IPS-18c (cell line): ENCODE data around the gene PET100.

Experiments used
- H3K4me3 ChIP-seq: 2 replicates; pipeline ENCODE4 v1.7.0; 2013; ENCODE audit warnings: low read depth, mild to moderate bottlenecking, low read length, moderate library complexity; ENCODE audit not compliant: insufficient read depth
- H3K9me3 ChIP-seq: one replicate; pipeline ENCODE4 v1.6.1; 2013; ENCODE audit warnings: mild to moderate bottlenecking, low read length, moderate library complexity; ENCODE audit not compliant: control insufficient read depth, insufficient read depth

The PET100 gene, protein sequence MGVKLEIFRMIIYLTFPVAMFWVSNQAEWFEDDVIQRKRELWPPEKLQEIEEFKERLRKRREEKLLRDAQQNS

DNA sequence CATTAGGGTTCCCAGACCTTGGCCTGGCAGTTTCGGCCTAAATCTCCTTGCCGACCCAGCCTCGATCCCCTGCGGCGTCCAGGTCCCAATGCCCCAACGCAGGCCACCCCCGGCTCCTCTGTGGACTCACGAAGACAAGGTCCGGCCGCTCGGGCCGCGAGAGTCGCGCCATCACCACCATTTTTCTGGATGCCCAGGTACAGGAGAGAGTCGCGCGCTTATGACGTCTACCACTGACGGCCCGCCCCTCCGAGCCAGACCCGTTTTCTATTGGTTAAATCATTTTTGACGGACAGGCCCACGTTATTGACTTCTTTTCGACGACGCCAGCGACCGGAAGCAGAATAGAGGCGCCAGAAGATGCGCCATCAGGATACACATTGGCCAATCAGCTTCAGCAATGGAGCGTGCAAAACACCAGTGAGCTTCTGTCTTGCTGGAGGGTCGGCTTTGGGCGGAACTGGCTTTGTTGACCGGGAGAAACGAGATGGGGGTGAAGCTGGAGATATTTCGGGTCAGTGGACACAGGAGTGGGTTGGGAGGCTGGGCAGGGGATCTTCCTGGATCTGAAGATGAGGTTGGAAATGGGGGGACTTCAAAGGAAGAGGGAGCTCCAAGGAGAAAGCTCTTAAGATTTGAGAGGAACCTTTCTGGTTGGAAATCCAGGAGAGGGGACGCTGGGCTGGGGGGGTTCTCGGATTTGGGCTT is at the start of gene PET100, which contains the start of gene XAB2:
Gene PET100, plus strand, starts transcription at position 447 of the 708 bp plus-strand sequence. Its CDS starts 41 bp downstream, at position 488.
Gene XAB2, minus strand, starts transcription at position 199 of the 708 bp plus-strand sequence. Its CDS starts 18 bp downstream, at position 181.
- H3K9me3 ChIP-seq = no peaks in the 10 kb centered on the region
- peak within 1 kb of the TSS; percentile 96 for H3K4me3 ChIP-seq

DNA sequence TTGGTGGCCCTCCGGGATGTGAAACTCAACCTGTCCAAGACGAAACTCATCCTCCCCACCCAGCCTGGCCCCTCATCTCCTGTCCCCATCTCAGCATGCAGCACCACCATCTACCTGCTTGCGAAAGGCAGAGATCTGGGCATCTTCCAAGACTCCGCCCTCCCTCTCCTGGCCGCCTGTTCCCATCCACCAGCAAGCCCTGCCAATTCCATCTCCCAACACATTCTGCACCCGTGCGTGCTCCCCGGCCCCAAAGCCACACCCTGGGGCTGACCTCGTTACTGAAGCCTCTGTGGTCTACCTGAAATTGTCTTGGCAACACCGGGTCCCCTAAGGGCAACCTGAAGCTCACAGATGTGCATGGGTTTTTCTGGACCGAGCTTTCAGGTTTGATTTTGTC is 47.1 kb upstream of the PET100 start:
- Histone ChIP-seq H3K4me3 (no peak overlapping the region), H3K9me3 (no peaks in the 10 kb centered on the region)

DNA sequence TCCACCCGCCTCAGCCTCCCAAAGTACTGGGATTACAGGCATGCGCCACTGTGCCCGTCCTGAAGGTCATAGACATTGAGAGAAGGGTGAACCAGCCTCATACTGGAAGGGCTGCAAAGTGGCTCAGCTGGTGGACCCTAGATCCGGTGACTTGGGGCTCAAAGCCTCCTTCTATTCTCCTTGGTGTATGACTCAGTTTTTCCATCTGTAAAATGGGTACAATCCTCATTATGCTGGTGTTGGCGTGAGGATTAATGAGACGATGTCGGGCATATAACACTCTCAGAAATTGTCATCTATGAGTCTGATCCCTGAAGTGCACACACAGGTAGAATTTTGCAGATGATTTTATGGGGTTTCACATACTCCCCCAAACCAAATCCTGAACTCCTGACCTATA is 39.8 kb upstream of the PET100 start:
- no peak overlapping the region for H3K4me3 ChIP-seq
- peaks cover 4% of the 10 kb centered on the region for H3K9me3 ChIP-seq

DNA sequence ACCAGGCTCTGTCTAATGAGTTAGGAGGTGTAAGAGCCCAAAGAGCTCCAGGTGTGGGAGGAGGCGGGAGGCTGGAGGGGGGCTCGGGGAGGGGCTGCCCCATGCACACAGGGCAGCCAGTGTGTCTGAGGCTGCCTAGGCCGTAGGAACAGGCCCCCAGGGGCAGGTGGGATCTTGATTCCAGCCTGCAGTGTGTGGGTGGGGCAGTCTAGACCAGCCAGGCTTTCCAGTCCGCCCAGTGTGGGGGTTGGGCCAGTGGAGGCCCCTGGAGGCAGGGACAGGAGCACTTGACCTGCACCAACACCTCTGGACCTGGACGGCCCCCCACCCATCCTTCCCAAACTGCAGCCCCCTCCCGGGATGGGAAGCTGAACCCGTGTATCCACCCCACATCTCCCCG is 39.3 kb upstream of the PET100 start:
- no peak overlapping the region for H3K4me3 ChIP-seq
- H3K9me3 ChIP-seq = peaks cover 4% of the 10 kb centered on the region

DNA sequence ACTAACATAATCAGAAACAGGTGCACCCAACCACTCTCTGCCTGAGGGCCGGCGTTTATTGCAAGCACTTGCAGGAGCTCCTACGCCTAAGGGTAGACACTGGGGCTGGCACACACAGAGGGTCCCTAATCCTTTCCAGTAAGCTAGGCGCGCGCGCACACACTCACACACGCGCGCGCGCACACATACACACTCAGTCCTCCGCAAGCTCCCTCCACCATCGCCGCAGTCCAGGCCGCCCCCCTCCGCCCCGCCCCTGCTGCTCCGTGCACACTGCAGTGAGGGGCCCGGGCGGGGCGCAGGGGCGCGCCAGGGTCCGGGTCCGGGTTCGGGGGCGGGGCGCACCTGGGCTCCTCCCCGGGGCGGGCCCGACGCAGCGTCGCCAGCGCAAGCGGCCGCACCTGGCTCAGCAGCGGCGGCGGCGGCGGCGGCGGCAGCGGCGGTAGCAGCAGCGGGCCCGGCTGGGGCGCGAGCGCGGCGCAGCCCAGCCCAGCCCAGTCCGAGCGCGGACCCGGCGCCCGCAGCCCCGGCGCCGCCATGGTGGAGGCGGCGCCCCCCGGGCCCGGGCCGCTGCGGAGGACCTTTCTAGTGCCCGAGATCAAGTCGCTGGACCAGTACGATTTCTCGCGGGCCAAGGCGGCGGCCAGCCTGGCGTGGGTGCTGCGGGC is 34.0 kb upstream of the PET100 start, which contains the start of gene CAMSAP3:
Gene CAMSAP3, plus strand, starts transcription at position 398 of the 668 bp plus-strand sequence. Its CDS starts 140 bp downstream, at position 538.
- peak within 1 kb of the TSS; percentile 65 for H3K4me3 ChIP-seq
- H3K9me3 ChIP-seq = no peaks in the 10 kb centered on the region

DNA sequence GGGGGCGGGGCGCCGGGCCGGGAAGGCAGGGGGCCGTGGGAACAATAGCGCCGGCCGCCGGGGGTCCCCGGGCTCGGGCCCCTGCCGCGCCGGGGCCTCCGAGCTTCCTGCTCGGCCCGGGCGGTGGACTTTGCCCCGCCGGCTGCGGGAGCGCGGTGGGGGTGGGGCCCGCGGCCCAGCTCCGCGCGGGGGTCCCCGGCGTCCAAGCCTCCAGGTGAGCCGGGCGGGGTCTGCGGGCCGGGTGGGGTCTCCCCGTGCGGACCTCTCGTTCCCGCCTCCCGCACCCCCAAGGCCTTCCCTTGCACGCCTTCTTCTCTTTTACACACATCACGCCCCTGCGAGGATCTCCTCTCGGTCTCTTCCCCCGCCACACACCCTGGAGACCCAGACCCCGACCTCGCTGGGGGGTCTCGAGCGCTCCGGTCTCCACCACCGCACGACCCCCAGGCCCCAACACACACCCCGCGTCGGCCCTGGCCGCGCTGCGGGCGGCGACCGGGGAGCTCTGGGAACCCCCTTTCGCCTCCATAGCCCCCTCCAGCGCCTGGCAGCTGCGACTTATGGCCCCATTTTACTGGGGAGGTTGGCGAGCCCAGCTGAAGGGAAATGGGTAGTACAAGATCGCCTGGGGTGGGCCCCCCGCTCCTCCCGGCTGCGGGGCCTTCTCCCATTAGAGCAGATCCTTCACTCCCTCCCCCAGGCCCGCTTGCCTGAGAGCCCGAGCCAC is 33.2 kb upstream of the PET100 start:
- H3K9me3 ChIP-seq = no peaks in the 10 kb centered on the region
- H3K4me3 ChIP-seq = peak overlapping the region; percentile 65

DNA sequence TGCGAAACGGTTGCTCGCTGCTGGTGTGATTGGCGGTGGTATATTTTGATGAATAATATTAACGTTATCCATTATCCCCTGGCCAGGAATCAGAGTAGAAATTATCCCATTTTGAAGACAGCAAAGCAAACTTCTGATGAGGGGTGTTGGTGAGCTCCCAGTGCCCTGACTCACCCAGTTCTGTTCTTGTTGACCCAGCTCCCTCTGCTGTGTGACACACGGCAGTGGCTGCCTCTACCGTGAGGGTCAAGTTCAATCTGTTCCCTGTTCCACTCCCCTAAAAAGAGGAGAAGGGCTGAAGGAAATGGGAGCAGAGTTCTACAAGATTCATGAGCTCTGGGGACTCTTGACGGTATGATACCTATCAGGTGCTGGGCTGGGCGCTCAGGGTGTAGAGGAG is 31.9 kb upstream of the PET100 start:
- Histone ChIP-seq H3K4me3 (0 out of 2 replicates have a peak overlapping the region, but pooled peaks have one; percentile 9), H3K9me3 (no peaks in the 10 kb centered on the region)

DNA sequence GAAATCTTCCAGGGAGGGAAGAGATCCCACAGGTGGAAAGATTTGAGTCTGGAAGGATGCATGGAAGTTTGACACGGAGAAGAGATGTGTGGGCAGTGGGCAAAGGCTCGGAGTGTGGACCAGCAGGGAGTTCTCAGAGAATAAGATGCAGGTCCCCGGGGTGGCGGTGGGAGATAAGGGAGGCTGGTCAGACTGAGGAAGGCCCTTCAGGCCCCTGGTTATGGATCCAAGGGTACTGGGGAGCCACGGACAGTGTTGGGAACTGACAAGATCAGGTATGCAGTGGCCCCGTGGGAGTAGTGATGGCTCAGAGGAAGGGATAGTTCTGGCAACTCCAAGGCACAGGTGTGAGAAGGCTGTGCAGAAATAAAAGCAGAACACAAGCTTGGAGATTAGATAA is 31.4 kb upstream of the PET100 start:
- Histone ChIP-seq H3K9me3 (no peaks in the 10 kb centered on the region), H3K4me3 (no peak overlapping the region)

DNA sequence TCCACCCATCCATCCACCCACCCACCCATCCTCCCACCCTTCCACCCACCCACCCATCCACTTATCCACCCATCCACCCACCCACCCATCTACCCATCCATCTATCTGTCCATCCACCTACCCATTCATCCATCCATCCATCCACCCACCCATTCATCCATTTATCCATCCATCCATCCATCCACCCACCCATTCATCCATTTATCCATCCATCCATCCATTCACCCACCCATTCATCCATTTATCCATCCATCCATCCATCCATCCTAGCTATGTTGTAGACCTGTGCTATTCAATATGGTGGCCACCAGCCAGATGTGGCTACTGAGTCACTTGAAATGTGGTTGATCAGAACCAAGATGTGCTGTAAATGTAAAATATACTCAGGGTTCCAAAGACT is 28.9 kb upstream of the PET100 start:
- H3K4me3 ChIP-seq = no peak overlapping the region

DNA sequence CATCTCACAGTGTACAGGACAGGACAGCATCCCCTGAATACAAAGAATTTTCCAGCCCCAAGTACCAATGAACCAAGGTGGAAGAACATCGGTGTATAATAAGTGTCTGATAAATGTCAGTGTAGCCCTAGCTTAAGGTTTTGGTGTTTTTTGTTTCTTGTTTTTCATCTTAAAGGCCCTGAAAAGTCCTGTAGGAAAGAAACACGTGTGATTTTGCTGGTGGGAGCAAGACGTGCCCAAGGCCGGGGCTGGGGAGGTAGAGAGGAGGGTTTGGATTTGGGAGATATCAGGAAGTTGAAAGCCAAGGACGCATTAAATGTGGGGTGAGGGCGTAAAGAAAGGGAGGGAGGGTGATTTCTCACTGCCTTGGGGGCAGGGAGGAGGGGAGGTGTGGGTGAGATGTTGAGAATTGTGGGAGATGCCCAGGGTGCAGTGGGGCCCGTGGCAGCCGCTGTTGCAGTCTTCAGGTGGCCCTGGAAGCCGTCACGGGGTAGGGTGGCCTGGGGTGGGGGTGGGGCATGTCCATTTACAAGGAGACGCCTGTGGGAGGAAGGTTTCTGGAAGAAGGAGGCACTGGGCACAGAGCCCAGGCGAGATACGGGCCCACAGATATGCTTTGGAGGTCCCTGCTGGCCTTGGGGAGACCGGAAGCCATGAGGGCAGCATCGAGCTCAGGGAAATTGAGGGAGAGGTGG is 27.2 kb upstream of the PET100 start:
- Histone ChIP-seq H3K4me3 (no peak overlapping the region), H3K9me3 (no peaks in the 10 kb centered on the region)

More for the DNA sequence above, 28.9 kb upstream of the PET100 start:
- H3K9me3 ChIP-seq = no peaks in the 10 kb centered on the region

DNA sequence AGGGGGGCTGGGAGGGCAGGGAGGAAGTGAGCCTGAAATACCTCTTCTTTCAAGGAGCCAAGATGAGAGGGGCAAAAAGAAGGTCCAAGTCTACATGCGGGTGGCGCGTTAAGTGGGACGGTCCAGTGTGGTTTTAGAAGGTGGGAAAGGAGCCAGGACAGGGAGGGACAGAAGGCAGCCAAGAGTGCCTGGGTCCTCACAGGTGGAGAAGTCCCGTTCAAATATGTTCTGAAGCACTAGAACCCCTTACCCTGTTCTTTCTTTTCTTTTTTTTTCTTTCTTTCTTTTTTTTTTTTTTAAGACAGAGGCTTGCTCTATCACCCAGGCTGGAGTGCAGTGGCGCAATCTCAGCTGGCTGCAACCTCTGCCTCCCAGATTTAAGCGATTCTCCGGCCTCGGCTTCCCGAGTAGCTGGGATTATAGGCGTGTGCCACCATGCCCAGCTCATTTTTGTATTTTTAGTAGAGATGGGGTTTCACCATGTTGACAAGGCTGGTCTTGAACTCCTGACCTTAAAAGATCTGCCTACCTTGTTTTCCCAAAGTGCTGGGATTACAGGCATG is 26.6 kb upstream of the PET100 start:
- no peak overlapping the region for H3K4me3 ChIP-seq
- no peaks in the 10 kb centered on the region for H3K9me3 ChIP-seq

DNA sequence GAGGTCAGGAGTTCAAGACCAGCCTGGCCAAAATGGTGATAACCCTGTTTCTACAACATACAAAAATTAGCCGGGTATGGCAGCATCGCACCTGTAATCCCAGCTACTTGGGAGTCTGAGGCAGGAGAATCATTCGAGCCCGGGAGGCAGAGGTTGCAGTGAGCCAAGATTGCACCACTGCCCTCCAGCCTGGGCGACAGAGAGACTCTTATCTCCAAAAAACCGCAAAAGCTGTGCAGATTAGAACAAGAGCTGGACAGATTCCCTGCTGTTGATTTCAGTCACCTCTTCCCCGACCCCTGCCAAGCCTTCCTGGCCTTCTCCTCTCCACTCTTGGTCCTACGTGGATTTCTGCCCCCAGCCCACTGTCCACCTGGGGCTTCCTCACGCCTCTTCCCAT is 25.7 kb upstream of the PET100 start:
- Histone ChIP-seq H3K9me3 (no peaks in the 10 kb centered on the region), H3K4me3 (no peak overlapping the region)

DNA sequence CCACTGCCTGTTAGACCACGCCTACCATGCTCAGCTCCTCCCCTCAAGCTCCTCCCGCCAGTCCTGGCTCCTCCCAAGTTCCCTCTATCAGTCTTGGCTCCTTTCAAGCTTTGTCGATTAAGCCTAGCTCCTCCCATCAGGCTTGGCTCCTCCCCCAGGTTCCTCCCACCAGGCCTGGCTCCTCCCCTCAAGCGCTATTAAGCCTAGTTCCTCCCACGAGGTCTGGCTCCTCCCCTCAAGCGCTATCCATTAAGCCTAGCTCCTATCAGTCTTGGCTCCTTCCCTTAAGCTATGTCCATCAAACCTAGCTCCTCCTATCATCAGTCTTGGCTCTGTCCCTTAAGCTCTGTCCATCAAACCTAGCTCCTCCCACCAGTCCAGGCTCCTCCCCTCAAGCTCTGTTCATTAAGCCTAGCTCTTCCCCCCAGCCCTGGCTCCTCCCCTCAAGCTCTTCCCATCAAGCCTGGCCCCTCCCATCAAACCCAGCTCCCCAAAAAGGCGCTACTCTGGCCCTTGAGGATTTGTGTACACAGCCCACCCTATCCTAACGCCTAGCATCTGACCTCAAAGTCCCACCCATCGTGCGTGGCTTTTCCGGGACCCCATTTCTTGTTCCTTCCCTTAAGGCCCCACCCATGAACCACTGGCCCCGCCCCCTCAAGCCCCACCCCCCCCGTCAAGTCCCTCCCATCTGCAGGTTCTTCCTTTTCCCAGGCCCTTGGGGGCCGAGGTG is 23.9 kb upstream of the PET100 start:
- Histone ChIP-seq H3K9me3 (no peaks in the 10 kb centered on the region), H3K4me3 (no peak overlapping the region)

DNA sequence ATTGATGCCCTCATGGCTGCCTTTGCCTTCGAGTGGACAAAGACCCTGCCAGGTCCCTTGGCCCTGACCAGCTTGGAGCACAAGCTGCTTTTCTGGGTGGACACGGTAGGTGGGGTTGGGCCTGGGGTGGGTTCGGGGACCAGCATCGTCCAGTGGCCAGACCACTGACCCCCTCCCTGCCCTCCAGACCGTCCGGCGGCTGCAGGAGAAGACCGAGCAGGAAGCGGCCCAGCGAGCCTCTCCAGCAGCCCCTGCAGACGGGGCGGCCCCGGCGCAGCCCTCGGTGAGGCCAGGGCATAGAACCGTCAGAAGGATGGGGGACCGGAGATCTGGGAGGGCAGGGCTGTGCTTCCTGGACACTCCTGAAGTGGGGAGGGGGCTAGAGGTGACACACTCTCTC is 23.3 kb upstream of the PET100 start:
- H3K4me3 ChIP-seq = no peak overlapping the region
- H3K9me3 ChIP-seq = no peaks in the 10 kb centered on the region

DNA sequence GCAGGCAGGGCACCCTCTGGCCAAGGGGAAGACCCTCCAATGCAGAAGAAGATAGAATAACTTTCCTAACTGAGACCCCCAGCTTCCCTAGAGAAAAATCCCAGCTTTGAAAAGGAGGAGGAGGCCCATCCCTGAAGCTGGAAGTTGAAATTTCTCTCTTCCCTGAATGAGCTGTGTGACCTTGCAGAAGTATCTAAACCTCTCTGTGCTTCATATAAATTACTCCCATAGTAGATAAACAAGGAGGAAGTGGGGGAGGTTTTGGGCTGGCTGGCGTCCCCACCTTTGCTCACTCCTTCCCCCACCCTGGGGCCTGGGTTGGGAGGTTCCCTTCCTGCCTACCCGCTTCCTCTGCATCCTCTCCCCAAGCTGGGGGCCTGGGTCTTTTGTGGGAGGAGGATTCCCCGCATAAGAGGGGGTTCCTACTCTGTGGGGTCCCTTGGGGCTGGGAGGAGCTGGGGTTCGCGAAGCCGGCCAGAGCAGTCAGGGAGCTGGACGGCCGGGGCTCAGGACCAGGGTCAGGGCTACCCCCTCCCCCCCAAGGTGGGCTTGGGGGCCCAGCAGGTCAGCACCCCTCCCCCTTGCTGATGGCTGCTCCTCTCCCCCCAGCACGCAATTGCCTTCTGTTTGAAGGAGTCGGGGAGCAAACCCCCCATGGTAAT is 22.2 kb upstream of the PET100 start:
- Histone ChIP-seq H3K4me3 (no peak overlapping the region), H3K9me3 (no peaks in the 10 kb centered on the region)
